OCI-LY7 (cell line): ENCODE results near the gene CRYAB. TPM values are rescaled to one million over a fixed set of nuclear protein-coding genes. Genes with fewer than 3 reads are reported as not detected.
"Not testable (repeated sequence)": the region's sequence is repeated elsewhere in the genome, so short reads cannot be mapped to it uniquely, and the experiment has no call there.

ENCODE experiments used
- BruUV-seq: library from RNA; stranded (reverse); fragments of 400-500 nt; replicated peaks from 2 replicates; lab custom pipeline; 2021; lab: Mats Ljungman, UMichigan
- CTCF ChIA-PET: fragments of 300-600 bp; sonication (Branson Sonifier 250); formaldehyde crosslinking; loops from one replicate; lab custom pipeline; 2022; ENCODE audit warnings: antibody characterized with exemption; ENCODE audit not compliant: unreplicated experiment; lab: Charles Lee
- POLR2A ChIA-PET: fragments of 300-600 bp; sonication (Branson Sonifier 250); formaldehyde crosslinking; loops from one replicate; lab custom pipeline; 2022; ENCODE audit warnings: antibody characterized with exemption; lab: Charles Lee
- DNase-seq: peaks from one replicate; pipeline ENCODE4 v3.0.0-alpha.2; 2015; ENCODE audit warnings: low spot score
- H2AFZ ChIP-seq: fragments of 200-600 bp; sonication (generic), shearing (Covaris generic); 2 replicates; pipeline ENCODE4 v1.6.1; 2014; ENCODE audit warnings: mild to moderate bottlenecking, antibody characterized with exemption, low read length, moderate library complexity
- H3K27ac ChIP-seq: fragments of 200-600 bp; sonication (generic); 2 replicates; pipeline ENCODE4 v1.5.1; 2014; ENCODE audit warnings: mixed run types, low read depth, mild to moderate bottlenecking, moderate library complexity, low read length, inconsistent platforms; ENCODE audit not compliant: poor library complexity, severe bottlenecking
- H3K36me3 ChIP-seq: fragments of 200-600 bp; sonication (generic); 2 replicates; pipeline ENCODE4 v1.6.1; 2014; ENCODE audit warnings: mild to moderate bottlenecking, antibody characterized with exemption, low read length, moderate library complexity, mixed read lengths; ENCODE audit not compliant: insufficient read depth
- H3K4me1 ChIP-seq: fragments of 200-600 bp; sonication (generic); 2 replicates; pipeline ENCODE4 v1.5.1; 2014; ENCODE audit warnings: mild to moderate bottlenecking, low read length; ENCODE audit not compliant: insufficient read depth, poor library complexity, severe bottlenecking
- H3K4me2 ChIP-seq: fragments of 200-600 bp; sonication (generic); 2 replicates; pipeline ENCODE4 v1.6.1; 2014; ENCODE audit warnings: mild to moderate bottlenecking, low read length
- H3K4me3 ChIP-seq: fragments of 200-600 bp; sonication (generic); 2 replicates; pipeline ENCODE4 v1.5.1; 2014; ENCODE audit warnings: mild to moderate bottlenecking, low read depth, low read length; ENCODE audit not compliant: poor library complexity, severe bottlenecking
- H3K79me2 ChIP-seq: fragments of 200-600 bp; sonication (generic); 2 replicates; pipeline ENCODE4 v1.6.1; 2016; ENCODE audit warnings: low read depth, mild to moderate bottlenecking, low read length, moderate library complexity, mixed read lengths; ENCODE audit not compliant: insufficient read depth
- H3K9me2 ChIP-seq: fragments of 200-600 bp; sonication (generic); 2 replicates; pipeline ENCODE4 v1.6.1; 2016; ENCODE audit warnings: mild to moderate bottlenecking, low read length, mixed read lengths; ENCODE audit not compliant: insufficient read depth
- H3K9me3 ChIP-seq: fragments of 200-600 bp; sonication (generic); 2 replicates; pipeline ENCODE4 v1.6.1; 2014; ENCODE audit warnings: mild to moderate bottlenecking, mixed run types, low read length, mixed read lengths
- H4K20me1 ChIP-seq: fragments of 200-600 bp; sonication (generic); 2 replicates; pipeline ENCODE4 v1.6.1; 2014; ENCODE audit warnings: mild to moderate bottlenecking, antibody characterized with exemption, low read length, moderate library complexity, mixed read lengths; ENCODE audit not compliant: insufficient read depth
- CTCF ChIP-seq: fragments of 200-600 bp; sonication (generic); conservative IDR thresholded peaks from 2 replicates; pipeline ENCODE4 v1.5.1; 2014; ENCODE audit warnings: mild to moderate bottlenecking, antibody characterized with exemption, low read length, moderate library complexity, mixed read lengths
- EZH2phosphoT487 ChIP-seq: fragments of 200-600 bp; sonication (generic); IDR thresholded peaks from 2 replicates; pipeline ENCODE4 v1.6.1; 2018; ENCODE audit warnings: low read depth, borderline replicate concordance, mild to moderate bottlenecking, mixed run types, antibody characterized with exemption, low read length, moderate library complexity, mixed read lengths
- intact Hi-C: fragments of 100-400 bp; cut with micrococcal nuclease; formaldehyde crosslinking; loops from one replicate; pipeline ENCODE4 v1.10.0; 2022; ENCODE audit not compliant: unreplicated experiment
- total RNA-seq, 2 experiments: library from RNA; depleted of rRNA in 1 of 2; stranded (reverse); fragments of >200 nt in 1 of 2; shearing (Covaris generic) in 1 of 2; gene quantifications; 2 replicates each; pipeline ENCODE4 v1.2.3, GENCODE V29; 2014 to 2022

Gene CRYAB
- total RNA-seq, 2 experiments from 2014 or later = not detected

- BruUV-seq = no TSS peak
- Histone ChIP-seq H3K9me2 (no peaks in the 10 kb centered on the region), H3K79me2 (no peaks in the 10 kb centered on the region), H3K9me3 (no peaks in the 10 kb centered on the region), H4K20me1 (no peaks in the 10 kb centered on the region), H3K27ac (no peak overlapping the region), H3K36me3 (no peaks in the 10 kb centered on the region), H3K4me1 (peaks cover 37% of the 10 kb centered on the region), H3K4me2 (no peak overlapping the region), H2AFZ (no peak overlapping the region), H3K4me3 (no peak overlapping the region)
- DNase-seq = no peak
- CTCF ChIA-PET = no interaction called here
- TF ChIP-seq CTCF (no peak), EZH2phosphoT487 (no peak)
- intact Hi-C loops = loop anchor here (5.0 kb wide), 2 partner anchors 243 to 348 kb away; partner anchors contain the start of gene BCO2
- POLR2A ChIA-PET = interaction anchor here (0.6 to 6.4 kb wide), 8 partner anchors 8 to 105 kb away, joined by 3 to 54 read pairs (median 6); no protein-coding TSS in a partner anchor
Measured at GRCh38 chr11:111933872-111934271, 22.3 kb upstream of the CRYAB start.

GRCh38 chr11:111933176-111933575 lies 21.6 kb upstream of the CRYAB start:
- POLR2A ChIA-PET = interaction anchor here (0.8 kb wide), 1 partner anchor 117 kb away, joined by 3 read pairs; no protein-coding TSS in a partner anchor
- H3K9me2 ChIP-seq, H3K36me3 ChIP-seq, DNase-seq, H3K4me2 ChIP-seq, H3K27ac ChIP-seq, H3K4me3 ChIP-seq, CTCF ChIA-PET, BruUV-seq, H2AFZ ChIP-seq, H3K9me3 ChIP-seq, H3K79me2 ChIP-seq, H4K20me1 ChIP-seq: not testable (repeated sequence)
- intact Hi-C loops = loop anchor here (5.0 kb wide), 2 partner anchors 244 to 349 kb away; partner anchors contain the start of gene BCO2
- peaks cover 30% of the 10 kb centered on the region for H3K4me1 ChIP-seq

DNA sequence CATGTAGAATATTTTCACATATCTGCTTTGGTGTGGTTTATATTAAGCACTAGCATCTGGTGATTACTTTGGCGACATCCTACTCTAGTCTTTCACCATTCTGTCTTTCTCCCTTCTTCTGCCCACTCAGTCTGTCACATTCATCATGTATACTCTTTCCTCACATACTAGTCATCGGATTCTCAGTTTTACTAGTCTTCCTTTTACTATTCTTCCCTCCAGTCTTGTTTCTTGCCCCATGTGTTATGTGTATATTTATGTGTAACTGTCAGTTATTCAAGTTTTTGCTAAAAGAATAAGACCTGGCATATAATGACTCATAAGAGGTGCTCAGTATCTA lies 21.0 kb upstream of the CRYAB start:
- peaks cover 26% of the 10 kb centered on the region for H3K4me1 ChIP-seq
- CTCF ChIA-PET = interaction anchor here (1.1 to 1.9 kb wide), 2 partner anchors 49 to 59 kb away, joined by 3 to 20 read pairs; no protein-coding TSS in a partner anchor
- H4K20me1 ChIP-seq = no peaks in the 10 kb centered on the region
- H3K9me3 ChIP-seq = no peaks in the 10 kb centered on the region
- no peaks in the 10 kb centered on the region for H3K9me2 ChIP-seq
- DNase-seq = no peak
- no peak overlapping the region for H3K4me2 ChIP-seq
- H3K36me3 ChIP-seq = no peaks in the 10 kb centered on the region
- no peaks in the 10 kb centered on the region for H3K79me2 ChIP-seq
- BruUV-seq = no TSS peak
- intact Hi-C loops = loop anchor here (1.0 to 5.0 kb wide), 3 partner anchors 50 to 350 kb away; partner anchors contain the start of gene BCO2
- no peak overlapping the region for H3K4me3 ChIP-seq
- no peak for TF ChIP-seq EZH2phosphoT487
- TF ChIP-seq CTCF = no peak
- POLR2A ChIA-PET = interaction anchor here (0.8 kb wide), 1 partner anchor 118 kb away, joined by 3 read pairs; no protein-coding TSS in a partner anchor
- H2AFZ ChIP-seq = no peak overlapping the region
- H3K27ac ChIP-seq = no peak overlapping the region
